GOT3 (cell line): ENCODE measurements around the gene TPST2.

Source experiments
- DNase-seq: peaks from one replicate; lab custom pipeline; 2025; ENCODE audit warnings: mixed read lengths; lab: John Stamatoyannopoulos, UW

Gene TPST2

DNA sequence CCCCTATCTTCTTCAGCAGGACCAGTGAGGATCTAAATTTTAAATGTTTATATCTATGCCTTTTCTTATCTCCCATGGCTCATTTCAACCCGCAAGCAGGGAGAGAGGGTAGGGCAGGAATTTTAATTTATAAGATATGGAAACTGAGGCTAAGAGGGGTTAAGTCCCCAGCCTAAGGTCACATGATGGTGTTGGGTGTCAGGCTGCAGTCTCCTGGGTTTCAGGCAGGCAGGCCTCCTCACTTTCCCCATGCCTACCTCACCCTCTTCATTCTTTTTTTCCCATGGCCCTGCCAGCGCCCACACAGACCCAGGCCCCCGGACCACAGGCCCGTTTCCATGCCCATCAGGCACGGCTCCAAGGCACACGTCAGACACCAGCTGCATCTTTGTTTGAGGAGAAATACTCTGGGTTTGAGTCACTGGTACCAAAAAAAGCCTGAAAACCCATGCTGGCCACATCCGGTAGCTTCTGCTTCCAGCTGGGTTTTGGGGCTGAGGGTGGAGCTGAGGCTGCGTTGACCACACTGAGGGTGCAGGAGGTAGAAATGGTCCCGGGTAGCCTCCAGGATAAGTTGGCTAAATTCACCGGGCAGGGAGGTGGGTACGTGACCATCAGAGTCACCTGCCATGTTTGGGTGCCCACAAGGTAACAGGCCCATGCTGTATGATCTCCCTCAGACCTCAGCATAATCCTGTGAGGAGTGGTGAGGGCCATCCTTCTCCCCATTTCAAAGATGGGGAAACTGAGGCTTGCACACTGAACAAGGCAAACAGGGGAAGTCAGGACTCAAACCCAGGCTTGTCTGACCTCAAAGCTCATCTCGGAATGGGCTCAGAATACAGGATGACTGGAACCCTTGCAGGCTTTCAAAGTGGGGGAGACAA lies 20.4 kb upstream of the TPST2 start:
- peak; percentile 32 for DNase-seq

- no peak for DNase-seq
These were observed 19.4 kb upstream of the TPST2 start for GRCh38 chr22:26609287-26609686.

GRCh38 chr22:26608129-26608528 lies 18.2 kb upstream of the TPST2 start:
- no peak for DNase-seq

GRCh38 chr22:26606611-26607010 lies 16.7 kb upstream of the TPST2 start:
- DNase-seq = no peak

- DNase-seq = no peak
These were observed 14.4 kb upstream of the TPST2 start for GRCh38 chr22:26604368-26604767.

DNA sequence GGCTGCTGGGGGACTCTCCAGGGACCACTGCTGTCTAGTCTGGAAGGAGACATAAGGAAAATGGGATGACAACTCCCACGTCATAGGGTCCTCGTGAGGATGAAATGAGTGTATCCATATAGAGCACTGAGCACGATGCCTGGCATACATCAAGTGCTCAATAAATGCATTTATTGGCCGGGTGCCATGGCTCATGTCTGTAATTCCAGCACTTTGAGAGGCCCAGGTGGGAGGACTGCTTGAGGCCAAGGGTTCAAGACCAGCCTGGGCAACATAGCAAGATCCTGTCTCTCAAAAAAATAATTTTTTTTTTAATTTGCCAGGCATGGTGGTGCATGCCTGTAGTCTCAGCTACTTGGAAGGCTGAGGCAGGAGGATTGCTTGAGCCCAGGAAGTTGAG lies 12.2 kb upstream of the TPST2 start:
- DNase-seq = no peak

DNA sequence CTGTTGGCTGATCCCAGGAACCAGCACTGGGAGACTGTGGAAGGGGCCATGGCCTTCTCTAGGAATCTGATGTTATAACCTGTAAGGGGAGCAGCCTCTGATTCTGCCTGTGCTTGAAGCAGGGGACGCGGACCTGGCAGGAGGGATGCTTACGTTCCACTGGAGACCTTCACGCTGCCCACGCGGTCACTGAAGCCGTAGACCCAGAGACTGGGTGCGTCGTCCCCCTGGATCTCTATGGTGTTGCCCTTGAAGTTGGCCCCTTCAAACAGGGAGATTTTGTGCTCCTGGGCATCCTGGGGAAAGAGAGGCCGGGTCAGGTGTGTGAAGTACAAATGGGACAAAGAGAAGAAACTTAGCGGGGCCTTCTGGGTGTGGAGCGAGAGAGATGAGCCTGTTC lies 11.8 kb upstream of the TPST2 start:
- no peak for DNase-seq

DNA sequence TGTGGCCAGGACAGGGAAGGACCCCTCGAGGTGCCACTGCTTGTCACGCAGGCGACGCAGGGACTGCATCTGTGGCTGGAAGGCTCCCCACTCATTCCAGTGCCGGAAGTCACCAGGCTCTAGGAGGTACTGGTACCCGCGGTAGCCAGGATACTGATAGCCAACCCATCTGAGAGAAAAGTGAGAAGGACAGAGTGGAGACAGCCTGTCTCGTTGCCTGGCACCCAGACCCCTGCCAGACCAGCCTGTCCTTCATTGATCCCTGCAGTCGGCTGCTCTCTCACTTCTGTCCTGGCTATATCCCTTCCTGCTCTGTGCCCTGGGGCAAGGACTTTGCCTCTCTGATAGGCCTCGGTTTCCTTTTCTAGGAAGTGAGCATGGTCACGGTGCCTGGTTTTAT lies 9.6 kb upstream of the TPST2 start:
- no peak for DNase-seq

- no peak for DNase-seq
These were observed 7.5 kb upstream of the TPST2 start for GRCh38 chr22:26597480-26597879.

DNA sequence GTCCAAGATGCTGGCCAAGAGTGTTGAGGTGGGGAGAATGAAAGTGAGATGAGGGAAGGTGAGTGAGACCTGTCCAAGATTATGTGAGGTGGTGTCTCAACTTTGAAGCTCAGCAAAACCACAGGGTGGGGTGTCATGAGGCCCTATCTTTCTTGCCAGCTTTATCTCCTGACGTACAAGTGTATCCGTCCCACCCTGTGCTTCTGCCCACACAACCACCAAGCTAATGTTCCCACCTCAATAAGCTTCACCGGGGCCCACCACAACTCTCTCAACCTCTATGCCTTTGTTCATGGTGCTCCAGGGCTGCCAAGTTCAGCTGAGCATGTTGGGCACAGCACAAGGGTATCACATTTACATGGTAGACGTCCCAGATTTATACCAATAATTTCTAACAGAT lies 7.1 kb upstream of the TPST2 start:
- DNase-seq = no peak

DNA sequence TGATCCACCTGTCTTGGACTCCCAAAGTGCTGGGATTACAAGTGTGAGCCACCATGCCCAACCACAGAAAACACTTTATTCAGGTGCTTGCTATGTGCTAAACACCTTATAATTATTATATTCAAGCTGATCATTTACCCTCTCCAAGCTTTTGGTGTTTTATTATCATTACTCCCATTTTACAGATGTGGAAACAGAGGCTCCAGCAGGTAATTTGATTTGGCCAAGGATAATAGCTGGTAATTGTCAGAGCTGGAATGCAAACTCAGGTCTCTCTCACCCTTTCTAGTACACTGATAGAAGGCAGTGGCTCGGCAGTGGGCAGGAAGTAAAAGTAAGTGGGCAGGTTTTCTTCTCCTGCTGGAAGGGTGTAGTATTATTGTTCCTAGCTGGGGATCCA lies 3.8 kb upstream of the TPST2 start:
- no peak for DNase-seq

- DNase-seq = no peak
These were observed 2.5 kb upstream of the TPST2 start for GRCh38 chr22:26592421-26592891.

DNA sequence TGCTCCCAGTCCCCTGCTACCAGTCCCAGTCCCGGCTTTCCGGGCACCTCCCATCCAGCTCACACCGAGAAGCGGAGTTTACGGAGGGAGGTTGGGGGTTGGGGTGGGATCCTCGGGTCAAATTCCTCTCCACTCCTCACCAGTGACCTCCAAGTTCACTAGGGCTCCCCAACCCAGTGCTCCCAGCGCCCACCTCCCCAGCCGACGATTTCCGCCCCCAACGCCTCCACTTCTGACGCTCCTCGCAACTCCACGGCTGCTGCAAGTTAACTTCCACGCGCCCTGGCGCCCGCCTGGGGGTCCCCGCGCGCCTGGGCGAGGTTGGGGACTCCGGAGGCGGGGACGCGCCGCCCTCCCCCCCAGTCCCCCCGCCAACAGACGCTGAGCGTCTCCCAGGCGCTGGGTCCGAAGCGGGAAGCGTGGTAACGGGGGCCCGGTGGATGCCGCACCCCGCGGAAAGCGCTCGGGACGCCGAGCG lies 526 bp downstream of the TPST2 start:
- DNase-seq = no peak

- DNase-seq = no peak
These were observed 1.1 kb downstream of the TPST2 start for GRCh38 chr22:26588729-26589366.

- no peak for DNase-seq
These were observed 1.8 kb downstream of the TPST2 start for GRCh38 chr22:26587991-26588613.

- DNase-seq = no peak
These were observed 3.2 kb downstream of the TPST2 start for GRCh38 chr22:26586556-26587325.

GRCh38 chr22:26585104-26585790 lies 4.7 kb downstream of the TPST2 start:
- DNase-seq = peak; percentile 23

GRCh38 chr22:26584010-26584409 lies 5.9 kb downstream of the TPST2 start:
- DNase-seq = no peak

DNA sequence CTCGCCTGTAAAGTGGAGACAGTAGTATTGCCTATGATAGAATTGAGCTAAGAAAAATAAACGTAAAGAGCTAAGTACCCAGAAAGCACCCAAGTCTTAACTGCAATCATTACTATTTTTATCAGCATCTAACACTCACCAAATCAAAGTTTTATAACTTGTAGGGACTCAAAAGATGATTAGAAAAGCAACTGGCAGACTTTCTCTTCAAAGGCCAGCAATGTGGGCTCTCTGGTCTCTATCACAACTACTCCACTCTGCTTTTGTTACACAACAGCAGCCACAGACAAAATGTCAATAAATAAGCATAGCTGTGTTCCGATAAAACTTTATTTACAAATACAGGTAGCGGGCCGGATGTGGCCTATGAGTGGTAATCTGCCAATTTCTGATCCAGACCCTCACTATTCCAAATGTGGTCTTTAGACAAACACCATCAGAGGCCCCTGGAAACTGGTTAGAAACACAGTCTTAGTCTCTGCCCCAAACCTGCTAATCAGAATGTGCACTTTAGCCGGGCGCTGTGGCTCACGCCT lies 8.2 kb downstream of the TPST2 start:
- no peak for DNase-seq

- no peak for DNase-seq
These were observed 8.9 kb downstream of the TPST2 start for GRCh38 chr22:26581026-26581425.
